DND-41 (cell line): ENCODE measurements around the gene FKBP2.

Experiments used
- CTCF ChIP-seq: IDR thresholded peaks from 2 replicates; pipeline ENCODE4 v1.5.1; 2012; ENCODE audit warnings: borderline replicate concordance, low read length, moderate library complexity, mild to moderate bottlenecking; ENCODE audit not compliant: poor library complexity, severe bottlenecking; ENCODE audit errors: extremely low read depth
- EZH2 ChIP-seq: IDR thresholded peaks from 3 replicates; pipeline ENCODE4 v1.6.1; 2012; ENCODE audit warnings: borderline replicate concordance, low read depth, mild to moderate bottlenecking, moderate library complexity, low read length, inconsistent platforms; ENCODE audit not compliant: severe bottlenecking

DNA sequence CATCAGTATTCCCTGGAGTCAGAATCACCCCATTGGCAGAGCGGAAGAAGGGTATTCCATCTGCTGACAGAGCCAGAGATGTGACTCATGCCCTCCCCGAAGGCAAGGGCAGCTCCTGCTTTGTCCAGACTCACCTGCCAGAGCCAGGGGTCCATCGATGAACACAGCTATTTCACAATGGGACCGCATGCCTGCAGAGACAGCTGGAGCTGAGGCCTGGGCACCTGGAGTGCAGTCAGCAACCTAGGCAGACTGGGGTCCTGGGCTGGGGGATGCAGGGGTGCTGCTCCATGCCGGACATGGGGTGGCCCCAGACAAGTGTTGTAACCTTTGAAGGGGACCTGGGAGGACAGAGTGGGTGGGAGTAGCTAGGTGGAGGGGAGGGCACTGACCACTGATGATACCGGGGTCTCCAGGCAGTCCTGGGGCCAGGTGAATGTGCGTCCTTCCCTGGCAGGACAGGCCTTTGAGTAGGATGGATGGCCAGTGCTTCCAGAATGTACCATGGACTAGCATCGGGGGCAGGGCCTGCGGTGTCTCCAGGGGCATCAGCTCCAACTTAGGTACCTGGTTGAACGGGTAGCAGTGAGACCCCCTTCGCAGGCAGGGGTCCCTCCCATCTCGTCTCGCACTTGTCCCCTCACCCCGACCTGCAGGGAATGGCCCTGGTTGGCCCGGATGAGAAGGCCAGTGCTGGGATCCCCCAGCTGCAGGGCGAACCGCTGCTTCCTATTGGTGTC, 16.6 kb upstream of the FKBP2 start:
- TF ChIP-seq EZH2, result no peak
- no peak for TF ChIP-seq CTCF
